HEK293 (cell line): ENCODE measurements around the gene GBF1.

ENCODE experiments used
- BCL11A ChIP-seq: fragments of 450-650 bp; formaldehyde crosslinking; IDR thresholded peaks from 2 replicates; pipeline ENCODE4 v1.5.1; 2016; ENCODE audit warnings: low read depth, missing biosample characterization, missing genetic modification characterization
- CTCF ChIP-seq: fragments of 450-650 bp; formaldehyde crosslinking; IDR thresholded peaks from 2 replicates; pipeline ENCODE4 v1.5.1; 2016; ENCODE audit warnings: missing biosample characterization, missing genetic modification characterization
- EGR2 ChIP-seq: fragments of 450-650 bp; formaldehyde crosslinking; IDR thresholded peaks from 2 replicates; pipeline ENCODE4 v1.5.1; 2016; ENCODE audit warnings: low read depth, missing biosample characterization, missing genetic modification characterization
- FEZF1 ChIP-seq: fragments of 450-650 bp; formaldehyde crosslinking; IDR thresholded peaks from 2 replicates; pipeline ENCODE4 v1.5.1; 2016; ENCODE audit warnings: missing biosample characterization, missing genetic modification characterization
- IKZF3 ChIP-seq: fragments of 450-650 bp; IDR thresholded peaks from 2 replicates; pipeline ENCODE4 v1.5.0; 2018; ENCODE audit warnings: missing biosample characterization, mild to moderate bottlenecking, missing genetic modification characterization, moderate library complexity
- KLF10 ChIP-seq: fragments of 450-650 bp; IDR thresholded peaks from 2 replicates; pipeline ENCODE4 v1.5.1; 2018; ENCODE audit warnings: missing biosample characterization, mild to moderate bottlenecking, missing genetic modification characterization
- KLF16 ChIP-seq: fragments of 450-650 bp; formaldehyde crosslinking; IDR thresholded peaks from 2 replicates; pipeline ENCODE4 v1.5.1; 2017; ENCODE audit warnings: missing biosample characterization, missing genetic modification characterization
- KLF17 ChIP-seq: fragments of 450-650 bp; formaldehyde crosslinking; IDR thresholded peaks from 2 replicates; pipeline ENCODE4 v1.5.1; 2016; ENCODE audit warnings: missing biosample characterization, missing genetic modification characterization
- MEIS1 ChIP-seq: sonication (generic); formaldehyde crosslinking; IDR thresholded peaks from 2 replicates; pipeline ENCODE4 v1.8.1; 2022; ENCODE audit warnings: missing genetic modification reagents, mild to moderate bottlenecking, borderline replicate concordance
- OSR2 ChIP-seq: fragments of 450-650 bp; formaldehyde crosslinking; IDR thresholded peaks from 2 replicates; pipeline ENCODE4 v1.5.1; 2016; ENCODE audit warnings: missing biosample characterization, missing genetic modification characterization
- SP3 ChIP-seq: fragments of 450-650 bp; formaldehyde crosslinking; IDR thresholded peaks from 2 replicates; pipeline ENCODE4 v1.5.1; 2016; ENCODE audit warnings: missing biosample characterization, missing genetic modification characterization
- YY1 ChIP-seq: fragments of 450-650 bp; formaldehyde crosslinking; IDR thresholded peaks from 2 replicates; pipeline ENCODE4 v1.5.1; 2018; ENCODE audit warnings: missing biosample characterization, missing genetic modification characterization
- ZNF157 ChIP-seq: fragments of 450-650 bp; formaldehyde crosslinking; IDR thresholded peaks from 2 replicates; pipeline ENCODE4 v1.5.1; 2016; ENCODE audit warnings: missing biosample characterization, missing genetic modification characterization
- ZNF16 ChIP-seq: fragments of 450-650 bp; formaldehyde crosslinking; IDR thresholded peaks from 2 replicates; pipeline ENCODE4 v1.5.1; 2016; ENCODE audit warnings: low read depth, missing biosample characterization, missing genetic modification characterization
- ZNF174 ChIP-seq: fragments of 450-650 bp; formaldehyde crosslinking; IDR thresholded peaks from 2 replicates; pipeline ENCODE4 v1.5.0; 2017; ENCODE audit warnings: missing biosample characterization, mild to moderate bottlenecking, missing genetic modification characterization
- ZNF274 ChIP-seq, 2 experiments: fragments of 200-500 bp in 1 of 2; fragments of 450-650 bp in 1 of 2; sonication (Bioruptor generic) in 1 of 2; formaldehyde crosslinking in 1 of 2; IDR thresholded peaks; 2 replicates each; pipeline versions ENCODE4 v1.5.1 to v1.6.1; 2014 to 2016; ENCODE audit warnings: borderline replicate concordance in 1 of 2, inconsistent platforms in 1 of 2, low read length in 1 of 2, missing biosample characterization in 1 of 2, missing genetic modification characterization in 1 of 2
- ZNF335 ChIP-seq: fragments of 450-650 bp; formaldehyde crosslinking; conservative IDR thresholded peaks from 2 replicates; pipeline ENCODE4 v1.5.1; 2016; ENCODE audit warnings: missing biosample characterization, missing genetic modification characterization
- ZNF394 ChIP-seq: fragments of 450-650 bp; formaldehyde crosslinking; IDR thresholded peaks from 2 replicates; pipeline ENCODE4 v1.5.1; 2016; ENCODE audit warnings: missing biosample characterization, missing genetic modification characterization, mild to moderate bottlenecking, moderate library complexity, borderline replicate concordance
- ZNF629 ChIP-seq: fragments of 450-650 bp; formaldehyde crosslinking; IDR thresholded peaks from 2 replicates; pipeline ENCODE4 v1.5.1; 2017; ENCODE audit warnings: missing biosample characterization, missing genetic modification characterization
- ZNF639 ChIP-seq: fragments of 450-650 bp; formaldehyde crosslinking; IDR thresholded peaks from 2 replicates; pipeline ENCODE4 v1.5.1; 2016; ENCODE audit warnings: missing biosample characterization, missing genetic modification characterization
- ZNF654 ChIP-seq: fragments of 450-650 bp; formaldehyde crosslinking; IDR thresholded peaks from 2 replicates; pipeline ENCODE4 v1.5.1; 2016; ENCODE audit warnings: low read depth, missing biosample characterization, missing genetic modification characterization
- ZNF692 ChIP-seq: fragments of 450-650 bp; formaldehyde crosslinking; IDR thresholded peaks from 2 replicates; pipeline ENCODE4 v1.5.1; 2016; ENCODE audit warnings: missing biosample characterization, missing genetic modification characterization
- ZNF837 ChIP-seq: fragments of 450-650 bp; formaldehyde crosslinking; IDR thresholded peaks from 2 replicates; pipeline ENCODE4 v1.5.1; 2016; ENCODE audit warnings: missing biosample characterization, missing genetic modification characterization
- ZXDB ChIP-seq: fragments of 450-650 bp; formaldehyde crosslinking; IDR thresholded peaks from 2 replicates; pipeline ENCODE4 v1.5.1; 2016; ENCODE audit warnings: missing biosample characterization, missing genetic modification characterization
- TF ChIP-seq, protein P1 (sequence below): fragments of 450-650 bp; formaldehyde crosslinking; IDR thresholded peaks from 2 replicates; pipeline ENCODE4 v1.5.1; 2016; ENCODE audit warnings: missing biosample characterization, missing genetic modification characterization
- TF ChIP-seq, protein P2 (sequence below): fragments of 450-650 bp; formaldehyde crosslinking; IDR thresholded peaks from 2 replicates; pipeline ENCODE4 v1.5.1; 2017; ENCODE audit warnings: missing biosample characterization, missing genetic modification characterization
- TF ChIP-seq, protein P3 (sequence below): fragments of 450-650 bp; formaldehyde crosslinking; IDR thresholded peaks from 2 replicates; pipeline ENCODE4 v1.5.1; 2016; ENCODE audit warnings: missing biosample characterization, missing genetic modification characterization

Gene GBF1

GRCh38 chr10:102394079-102394800 lies 148.9 kb downstream of the GBF1 start (continued):
- peak; percentile 68 for TF ChIP-seq SP3 (tag by site-specific recombination)
- peak; percentile 94 for TF ChIP-seq CTCF (tag by site-specific recombination)
- TF ChIP-seq YY1 (tag by site-specific recombination) = peak; percentile 64
- TF ChIP-seq ZNF16 (tag by site-specific recombination) = no peak
- peak; percentile 55 for TF ChIP-seq KLF17
- peak; percentile 62; the same call in 1 of the 2 replicates for TF ChIP-seq BCL11A (tag by site-specific recombination)
- no peak for TF ChIP-seq ZNF174 (tag by site-specific recombination)
- TF ChIP-seq, protein P1, sequence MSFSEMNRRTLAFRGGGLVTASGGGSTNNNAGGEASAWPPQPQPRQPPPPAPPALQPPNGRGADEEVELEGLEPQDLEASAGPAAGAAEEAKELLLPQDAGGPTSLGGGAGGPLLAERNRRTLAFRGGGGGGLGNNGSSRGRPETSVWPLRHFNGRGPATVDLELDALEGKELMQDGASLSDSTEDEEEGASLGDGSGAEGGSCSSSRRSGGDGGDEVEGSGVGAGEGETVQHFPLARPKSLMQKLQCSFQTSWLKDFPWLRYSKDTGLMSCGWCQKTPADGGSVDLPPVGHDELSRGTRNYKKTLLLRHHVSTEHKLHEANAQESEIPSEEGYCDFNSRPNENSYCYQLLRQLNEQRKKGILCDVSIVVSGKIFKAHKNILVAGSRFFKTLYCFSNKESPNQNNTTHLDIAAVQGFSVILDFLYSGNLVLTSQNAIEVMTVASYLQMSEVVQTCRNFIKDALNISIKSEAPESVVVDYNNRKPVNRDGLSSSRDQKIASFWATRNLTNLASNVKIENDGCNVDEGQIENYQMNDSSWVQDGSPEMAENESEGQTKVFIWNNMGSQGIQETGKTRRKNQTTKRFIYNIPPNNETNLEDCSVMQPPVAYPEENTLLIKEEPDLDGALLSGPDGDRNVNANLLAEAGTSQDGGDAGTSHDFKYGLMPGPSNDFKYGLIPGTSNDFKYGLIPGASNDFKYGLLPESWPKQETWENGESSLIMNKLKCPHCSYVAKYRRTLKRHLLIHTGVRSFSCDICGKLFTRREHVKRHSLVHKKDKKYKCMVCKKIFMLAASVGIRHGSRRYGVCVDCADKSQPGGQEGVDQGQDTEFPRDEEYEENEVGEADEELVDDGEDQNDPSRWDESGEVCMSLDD (tag by site-specific recombination) = peak; percentile 100
- TF ChIP-seq ZNF274 (IDR thresholded peaks at IDR 0.05; ENCODE audit: low read length) = no peak
- no peak for TF ChIP-seq ZNF274 (tag by site-specific recombination; IDR thresholded peaks at IDR 0.05; ENCODE audit: borderline replicate concordance)
- TF ChIP-seq EGR2 = no peak
- TF ChIP-seq KLF10 (tag by site-specific recombination) = peak; percentile 93
- TF ChIP-seq ZXDB = peak; percentile 92
- TF ChIP-seq ZNF654 = peak; percentile 67
- peak; percentile 44; the same call in 1 of the 2 replicates for TF ChIP-seq ZNF639
- TF ChIP-seq IKZF3 (tag by site-specific recombination) = peak; percentile 50; the same call in 1 of the 2 replicates
- no peak for TF ChIP-seq MEIS1
- TF ChIP-seq ZNF335 (tag by site-specific recombination) = peak; percentile 85
- peak; percentile 75; the same call in 1 of the 2 replicates for TF ChIP-seq ZNF692 (tag by site-specific recombination)
- TF ChIP-seq ZNF394 (tag by site-specific recombination) = peak; percentile 54
- TF ChIP-seq, protein P2, sequence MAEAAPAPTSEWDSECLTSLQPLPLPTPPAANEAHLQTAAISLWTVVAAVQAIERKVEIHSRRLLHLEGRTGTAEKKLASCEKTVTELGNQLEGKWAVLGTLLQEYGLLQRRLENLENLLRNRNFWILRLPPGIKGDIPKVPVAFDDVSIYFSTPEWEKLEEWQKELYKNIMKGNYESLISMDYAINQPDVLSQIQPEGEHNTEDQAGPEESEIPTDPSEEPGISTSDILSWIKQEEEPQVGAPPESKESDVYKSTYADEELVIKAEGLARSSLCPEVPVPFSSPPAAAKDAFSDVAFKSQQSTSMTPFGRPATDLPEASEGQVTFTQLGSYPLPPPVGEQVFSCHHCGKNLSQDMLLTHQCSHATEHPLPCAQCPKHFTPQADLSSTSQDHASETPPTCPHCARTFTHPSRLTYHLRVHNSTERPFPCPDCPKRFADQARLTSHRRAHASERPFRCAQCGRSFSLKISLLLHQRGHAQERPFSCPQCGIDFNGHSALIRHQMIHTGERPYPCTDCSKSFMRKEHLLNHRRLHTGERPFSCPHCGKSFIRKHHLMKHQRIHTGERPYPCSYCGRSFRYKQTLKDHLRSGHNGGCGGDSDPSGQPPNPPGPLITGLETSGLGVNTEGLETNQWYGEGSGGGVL = peak; percentile 57
- no peak for TF ChIP-seq OSR2 (tag by site-specific recombination)
- TF ChIP-seq ZNF629 (tag by site-specific recombination) = peak; percentile 100
- TF ChIP-seq FEZF1 (tag by site-specific recombination) = no peak
- TF ChIP-seq, protein P3, sequence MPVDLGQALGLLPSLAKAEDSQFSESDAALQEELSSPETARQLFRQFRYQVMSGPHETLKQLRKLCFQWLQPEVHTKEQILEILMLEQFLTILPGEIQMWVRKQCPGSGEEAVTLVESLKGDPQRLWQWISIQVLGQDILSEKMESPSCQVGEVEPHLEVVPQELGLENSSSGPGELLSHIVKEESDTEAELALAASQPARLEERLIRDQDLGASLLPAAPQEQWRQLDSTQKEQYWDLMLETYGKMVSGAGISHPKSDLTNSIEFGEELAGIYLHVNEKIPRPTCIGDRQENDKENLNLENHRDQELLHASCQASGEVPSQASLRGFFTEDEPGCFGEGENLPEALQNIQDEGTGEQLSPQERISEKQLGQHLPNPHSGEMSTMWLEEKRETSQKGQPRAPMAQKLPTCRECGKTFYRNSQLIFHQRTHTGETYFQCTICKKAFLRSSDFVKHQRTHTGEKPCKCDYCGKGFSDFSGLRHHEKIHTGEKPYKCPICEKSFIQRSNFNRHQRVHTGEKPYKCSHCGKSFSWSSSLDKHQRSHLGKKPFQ (tag by site-specific recombination) = 0 out of 2 replicates have a peak, but pooled peaks have one; percentile 33
- peak; percentile 55 for TF ChIP-seq KLF16 (tag by site-specific recombination)
- 0 out of 2 replicates have a peak, but pooled peaks have one; percentile 27 for TF ChIP-seq ZNF837
- no peak for TF ChIP-seq ZNF157 (tag by site-specific recombination)
